Measurements from ENCODE around the gene LYRM7. TPM values are rescaled to one million over a fixed set of nuclear protein-coding genes. Genes with fewer than 3 reads are reported as not detected.
A peak's percentile ranks its signal among the peaks of the same experiment; 100 is the strongest.

The LYRM7 gene
- total RNA-seq, 2 donors from 2014 or later: 6.3 to 7.6 TPM

- H3K27me3 ChIP-seq (replicated peaks; ENCODE audit: insufficient read depth): no peaks in the 10 kb centered on the region
- no peak overlapping the region for H3K4me3 ChIP-seq
- TF ChIP-seq POLR2AphosphoS5 (IDR thresholded peaks at IDR 0.05): no peak
- no peak for TF ChIP-seq POLR2A (IDR thresholded peaks at IDR 0.05)
- no peak for TF ChIP-seq CTCF (IDR thresholded peaks at IDR 0.05)
- no peak overlapping the region for H3K27ac ChIP-seq
- no peaks in the 10 kb centered on the region for H3K9me3 ChIP-seq
- 98% methylated on average over 2 of the region's 2 CpGs for WGBS
- no peak for DNase-seq (ENCODE audit: low spot score)
- no peaks in the 10 kb centered on the region for H3K36me3 ChIP-seq
- intact Hi-C loops (cut with DNase I): no loop called here
- no peaks in the 10 kb centered on the region for H3K4me1 ChIP-seq (replicated peaks)
Measured at GRCh38 chr5:131156385-131156784, 14.4 kb upstream of the LYRM7 start.

GRCh38 chr5:131156957-131157356, 13.8 kb upstream of the LYRM7 start:
- Histone ChIP-seq H3K4me3 (no peak overlapping the region), H3K9me3 (no peaks in the 10 kb centered on the region), H3K4me1 (replicated peaks) (no peaks in the 10 kb centered on the region), H3K36me3 (no peaks in the 10 kb centered on the region), H3K27me3 (replicated peaks; ENCODE audit: insufficient read depth) (no peaks in the 10 kb centered on the region), H3K27ac (no peak overlapping the region)
- WGBS: 96% methylated on average over 5 of the region's 5 CpGs
- no peak for TF ChIP-seq POLR2A (IDR thresholded peaks at IDR 0.05)
- TF ChIP-seq CTCF (IDR thresholded peaks at IDR 0.05): no peak
- no peak for TF ChIP-seq POLR2AphosphoS5 (IDR thresholded peaks at IDR 0.05)
- DNase-seq (ENCODE audit: low spot score): no peak
- intact Hi-C loops (cut with DNase I): no loop called here

GRCh38 chr5:131160134-131160533, 10.6 kb upstream of the LYRM7 start:
- Histone ChIP-seq H3K27ac (peak overlapping the region in 1 of 2 donors; percentile 10), H3K9me3 (no peaks in the 10 kb centered on the region), H3K36me3 (no peaks in the 10 kb centered on the region), H3K27me3 (replicated peaks; ENCODE audit: insufficient read depth) (no peaks in the 10 kb centered on the region), H3K4me3 (no peak overlapping the region), H3K4me1 (replicated peaks) (peaks cover 4% of the 10 kb centered on the region)
- intact Hi-C loops (cut with DNase I): loop anchor here (10.0 kb wide), 2 partner anchors 255 to 635 kb away; partner anchors contain the start of gene FNIP1
- TF ChIP-seq POLR2AphosphoS5 (IDR thresholded peaks at IDR 0.05) (peak; percentile 64), POLR2A (IDR thresholded peaks at IDR 0.05) (no peak), CTCF (IDR thresholded peaks at IDR 0.05) (no peak)
- WGBS: 31% methylated on average over 2 of the region's 2 CpGs
- no peak for DNase-seq (ENCODE audit: low spot score)

GRCh38 chr5:131163276-131164119, 7.2 kb upstream of the LYRM7 start:
- TF ChIP-seq CTCF (IDR thresholded peaks at IDR 0.05): no peak
- TF ChIP-seq POLR2AphosphoS5 (IDR thresholded peaks at IDR 0.05): no peak
- TF ChIP-seq POLR2A (IDR thresholded peaks at IDR 0.05): no peak
- Histone ChIP-seq H3K27me3 (replicated peaks; ENCODE audit: insufficient read depth) (no peaks in the 10 kb centered on the region), H3K36me3 (no peaks in the 10 kb centered on the region), H3K9me3 (no peaks in the 10 kb centered on the region), H3K27ac (peak overlapping the region; percentile 95 to 96), H3K4me3 (peak overlapping the region; percentile 76 to 77), H3K4me1 (replicated peaks) (peaks cover 4% of the 10 kb centered on the region)
- intact Hi-C loops (cut with DNase I): loop anchor here (2.0 to 10.0 kb wide), 3 partner anchors 101 to 631 kb away; partner anchors contain the start of genes CDC42SE2 and FNIP1
- DNase-seq (ENCODE audit: low spot score): no peak
- 21% methylated on average over 9 of the region's 9 CpGs for WGBS

Measured in prostate gland (tissue), 2 donors.